ENCODE data around the gene ACTRT2. TPM values are rescaled to one million over a fixed set of nuclear protein-coding genes. Genes with fewer than 3 reads are reported as not detected.

ACTRT2 gene
- total and polyA plus RNA-seq, 2 experiments from 2014 or later = not detected

DNA sequence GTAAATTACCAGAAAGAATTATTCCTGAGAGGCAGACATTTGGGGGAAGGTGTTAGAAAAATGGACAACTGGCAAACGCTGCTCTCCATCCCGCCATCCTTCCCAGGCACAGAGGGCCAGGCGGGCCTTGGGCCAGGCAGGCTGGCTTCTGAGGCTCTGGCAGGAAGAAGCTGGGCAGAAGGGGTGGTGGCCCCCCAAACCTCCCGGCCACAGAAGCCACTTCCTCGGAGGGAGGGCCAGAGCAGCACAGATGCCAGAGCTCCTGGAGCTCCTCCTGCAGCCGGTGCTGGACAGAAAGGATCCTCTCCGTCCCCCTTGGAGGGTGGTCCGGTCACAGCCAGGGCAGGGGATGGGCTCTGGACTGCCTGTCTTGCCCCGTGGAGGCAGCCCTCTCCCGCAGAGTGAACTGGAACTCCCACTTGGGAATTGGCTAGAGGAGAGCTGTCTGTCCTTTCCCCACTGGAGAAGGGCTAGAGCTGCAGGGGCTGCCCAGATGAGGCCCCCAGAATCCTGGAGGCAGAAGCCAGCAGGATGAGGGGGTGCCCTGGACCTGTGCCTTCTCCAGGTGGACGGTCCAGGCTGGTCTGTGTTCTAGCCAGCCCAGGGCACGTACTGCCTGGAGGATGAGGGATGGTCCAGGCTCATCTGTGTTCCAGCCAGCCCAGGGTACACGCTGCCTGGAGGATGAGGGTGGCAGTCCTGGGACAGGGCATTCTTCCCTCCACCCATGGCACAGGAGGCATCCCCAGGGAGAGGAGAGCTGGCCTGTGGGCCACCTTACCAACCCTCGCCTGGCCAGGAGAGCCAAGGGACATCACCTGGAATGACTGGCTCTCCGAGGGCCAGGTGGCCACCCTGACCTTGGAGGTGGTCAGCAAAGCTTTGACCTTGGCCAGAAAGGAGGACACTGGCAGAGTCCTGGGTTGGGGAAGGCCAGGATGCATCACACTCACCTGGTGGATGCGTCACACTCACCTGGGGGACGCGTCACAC lies 47.4 kb upstream of the ACTRT2 start:
- H3K36me3 ChIP-seq (ENCODE audit: low read depth) = no peaks in the 10 kb centered on the region
- no peak overlapping the region for H3K4me2 ChIP-seq (ENCODE audit: unreplicated experiment)
- H3K27me3 ChIP-seq (replicated peaks; ENCODE audit: insufficient read depth) = no peaks in the 10 kb centered on the region
- no peak overlapping the region for H3K9ac ChIP-seq
- no peaks in the 10 kb centered on the region for H3K4me1 ChIP-seq (ENCODE audit: insufficient read depth)
- WGBS, 2 experiments (ENCODE audit: low coverage in 1 of 2, low lambda C conversion rate in 2 of 2, missing lambda C conversion rate in 2 of 2) = 24 to 25% methylated on average over 18 of the region's 18 CpGs
- no peaks in the 10 kb centered on the region for H3K9me2 ChIP-seq (ENCODE audit: insufficient read depth)
- no peak overlapping the region for H3K27ac ChIP-seq
- in situ Hi-C loops (cut with MboI) = no loop called here
- no peaks in the 10 kb centered on the region for H3K9me3 ChIP-seq (ENCODE audit: low read depth)
- H3K79me2 ChIP-seq (ENCODE audit: insufficient read depth) = no peaks in the 10 kb centered on the region
- H3K4me3 ChIP-seq = no peak overlapping the region
- no peak for DNase-seq
- no peaks in the 10 kb centered on the region for H3F3A ChIP-seq (ENCODE audit: insufficient read depth)
- no peak for TF ChIP-seq EZH2 (IDR thresholded peaks at IDR 0.05; ENCODE audit: insufficient read depth, poor library complexity, severe bottlenecking)
- no peak for TF ChIP-seq EZH2phosphoT487 (IDR thresholded peaks at IDR 0.05; ENCODE audit: insufficient read depth, low read depth)
- no peak overlapping the region for H2AFZ ChIP-seq
- H4K20me1 ChIP-seq (ENCODE audit: insufficient read depth) = no peaks in the 10 kb centered on the region

DNA sequence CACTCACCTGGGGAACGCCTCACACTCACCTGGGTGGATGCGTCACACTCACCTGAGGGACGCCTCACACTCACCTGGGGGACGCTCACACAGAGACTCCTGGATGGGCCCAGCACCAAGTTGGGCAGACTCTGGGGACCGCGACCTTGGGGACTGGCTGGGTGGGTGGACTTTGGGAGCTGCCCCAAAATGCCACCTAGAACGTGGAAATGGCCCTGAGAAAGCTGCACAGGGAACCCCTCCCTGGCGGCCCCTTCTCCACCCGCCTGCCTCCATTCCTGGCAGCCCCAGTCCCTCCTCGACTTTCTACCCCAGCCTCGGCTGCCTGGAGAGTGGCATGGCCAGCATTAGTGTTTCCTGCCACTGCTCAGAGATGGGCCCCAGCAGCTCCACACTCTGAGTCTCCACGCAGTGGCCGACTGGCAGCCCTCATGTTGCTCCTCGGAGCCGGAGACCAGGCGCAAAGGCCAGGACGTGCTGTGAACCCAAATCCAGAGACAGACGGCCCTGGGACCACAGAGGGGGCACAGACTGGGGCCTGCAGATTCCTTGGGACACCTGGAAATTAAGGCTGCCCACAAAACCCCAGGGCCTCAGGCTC lies 46.5 kb upstream of the ACTRT2 start:
- Histone ChIP-seq H3K9me3 (ENCODE audit: low read depth) (no peaks in the 10 kb centered on the region), H3K4me3 (no peak overlapping the region), H3K9ac (no peak overlapping the region), H3K27ac (no peak overlapping the region), H4K20me1 (ENCODE audit: insufficient read depth) (no peaks in the 10 kb centered on the region), H3K27me3 (replicated peaks; ENCODE audit: insufficient read depth) (no peaks in the 10 kb centered on the region), H2AFZ (no peak overlapping the region), H3F3A (ENCODE audit: insufficient read depth) (no peaks in the 10 kb centered on the region), H3K9me2 (ENCODE audit: insufficient read depth) (no peaks in the 10 kb centered on the region), H3K36me3 (ENCODE audit: low read depth) (no peaks in the 10 kb centered on the region), H3K4me2 (ENCODE audit: unreplicated experiment) (no peak overlapping the region), H3K4me1 (ENCODE audit: insufficient read depth) (no peaks in the 10 kb centered on the region), H3K79me2 (ENCODE audit: insufficient read depth) (no peaks in the 10 kb centered on the region)
- WGBS, 2 experiments (ENCODE audit: low coverage in 1 of 2, low lambda C conversion rate in 2 of 2, missing lambda C conversion rate in 2 of 2) = 48 to 51% methylated on average over 15 to 17 of the region's 18 CpGs
- no peak for DNase-seq
- in situ Hi-C loops (cut with MboI) = no loop called here
- TF ChIP-seq EZH2 (IDR thresholded peaks at IDR 0.05; ENCODE audit: insufficient read depth, poor library complexity, severe bottlenecking) = no peak
- no peak for TF ChIP-seq EZH2phosphoT487 (IDR thresholded peaks at IDR 0.05; ENCODE audit: insufficient read depth, low read depth)

DNA sequence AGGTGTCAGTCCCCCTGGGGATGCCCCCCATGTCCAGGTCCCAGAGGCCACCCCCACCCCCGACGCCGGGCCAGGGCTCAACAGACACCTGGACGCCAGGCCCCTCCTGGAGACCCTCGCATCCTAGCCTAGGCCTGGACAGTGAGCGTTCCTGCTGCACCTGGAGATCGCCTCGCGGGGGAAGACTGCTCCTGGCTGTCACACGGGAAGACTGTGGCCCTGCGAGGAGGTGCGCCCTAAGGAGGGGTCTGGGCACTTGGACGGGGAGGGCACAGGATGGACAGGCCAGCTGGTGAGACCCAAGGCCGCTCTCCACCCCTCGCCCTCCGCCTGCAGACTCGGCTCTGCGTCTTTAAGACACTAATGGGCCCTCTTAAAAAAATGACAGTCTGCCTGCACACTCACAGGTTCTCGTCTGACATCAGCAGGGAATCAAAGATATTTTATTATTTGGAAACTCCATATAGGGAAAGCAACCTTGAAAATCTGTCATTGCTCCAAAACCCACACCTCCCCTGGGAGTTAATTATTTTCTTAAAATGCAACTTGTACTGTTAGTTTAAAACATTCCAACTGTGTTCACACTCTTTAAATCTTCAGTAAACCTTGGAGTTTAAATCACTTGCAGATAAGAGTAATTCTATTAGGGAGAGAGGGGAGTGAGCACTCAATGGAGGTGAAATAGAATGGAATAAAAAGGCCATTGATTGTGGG lies 45.6 kb upstream of the ACTRT2 start:
- Histone ChIP-seq H3K36me3 (ENCODE audit: low read depth) (no peaks in the 10 kb centered on the region), H3F3A (ENCODE audit: insufficient read depth) (no peaks in the 10 kb centered on the region), H3K4me1 (ENCODE audit: insufficient read depth) (no peaks in the 10 kb centered on the region), H3K9me3 (ENCODE audit: low read depth) (no peaks in the 10 kb centered on the region), H4K20me1 (ENCODE audit: insufficient read depth) (no peaks in the 10 kb centered on the region), H3K27me3 (replicated peaks; ENCODE audit: insufficient read depth) (no peaks in the 10 kb centered on the region), H3K9me2 (ENCODE audit: insufficient read depth) (no peaks in the 10 kb centered on the region), H3K27ac (no peak overlapping the region), H3K4me3 (no peak overlapping the region), H3K4me2 (ENCODE audit: unreplicated experiment) (no peak overlapping the region), H2AFZ (no peak overlapping the region), H3K79me2 (ENCODE audit: insufficient read depth) (no peaks in the 10 kb centered on the region), H3K9ac (no peak overlapping the region)
- no peak for TF ChIP-seq EZH2 (IDR thresholded peaks at IDR 0.05; ENCODE audit: insufficient read depth, poor library complexity, severe bottlenecking)
- TF ChIP-seq EZH2phosphoT487 (IDR thresholded peaks at IDR 0.05; ENCODE audit: insufficient read depth, low read depth) = no peak
- in situ Hi-C loops (cut with MboI) = no loop called here
- DNase-seq = no peak
- 30 to 36% methylated on average over 19 of the region's 19 CpGs for WGBS, 2 experiments (ENCODE audit: low coverage in 1 of 2, low lambda C conversion rate in 2 of 2, missing lambda C conversion rate in 2 of 2)

DNA sequence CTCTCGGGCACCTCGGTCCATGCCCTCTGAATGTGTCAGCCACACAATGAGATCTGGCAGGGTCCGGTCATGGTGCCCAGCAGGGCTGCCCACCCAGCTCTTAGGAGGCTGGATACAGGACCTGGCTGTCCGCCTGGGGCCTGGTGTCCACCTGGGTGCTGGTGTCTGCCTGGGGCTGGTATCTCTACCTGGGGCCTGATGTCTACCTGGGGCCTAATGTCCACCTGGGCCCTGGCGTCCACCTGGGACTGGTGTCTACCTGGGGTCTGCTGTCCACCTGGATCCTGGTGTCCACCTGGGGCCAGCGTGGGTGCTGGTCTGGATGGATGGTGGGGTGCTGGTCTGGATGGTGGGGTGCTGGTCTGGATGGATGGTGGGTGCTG lies 45.1 kb upstream of the ACTRT2 start:
- Histone ChIP-seq H3K4me1 (ENCODE audit: insufficient read depth) (no peaks in the 10 kb centered on the region), H3K9me3 (ENCODE audit: low read depth) (no peaks in the 10 kb centered on the region), H3K4me2 (ENCODE audit: unreplicated experiment) (no peak overlapping the region), H4K20me1 (ENCODE audit: insufficient read depth) (no peaks in the 10 kb centered on the region), H3K79me2 (ENCODE audit: insufficient read depth) (no peaks in the 10 kb centered on the region), H3F3A (ENCODE audit: insufficient read depth) (no peaks in the 10 kb centered on the region), H2AFZ (no peak overlapping the region), H3K27me3 (replicated peaks; ENCODE audit: insufficient read depth) (no peaks in the 10 kb centered on the region), H3K9me2 (ENCODE audit: insufficient read depth) (no peaks in the 10 kb centered on the region), H3K4me3 (no peak overlapping the region), H3K36me3 (ENCODE audit: low read depth) (no peaks in the 10 kb centered on the region), H3K9ac (no peak overlapping the region), H3K27ac (no peak overlapping the region)
- TF ChIP-seq EZH2 (IDR thresholded peaks at IDR 0.05; ENCODE audit: insufficient read depth, poor library complexity, severe bottlenecking) = no peak
- TF ChIP-seq EZH2phosphoT487 (IDR thresholded peaks at IDR 0.05; ENCODE audit: insufficient read depth, low read depth) = no peak
- in situ Hi-C loops (cut with MboI) = no loop called here
- DNase-seq = no peak
- 40 to 44% methylated on average over 5 to 6 of the region's 6 CpGs for WGBS, 2 experiments (ENCODE audit: low coverage in 1 of 2, low lambda C conversion rate in 2 of 2, missing lambda C conversion rate in 2 of 2)
